ENCODE measurements around the gene PPP2R1B. TPM values are rescaled to one million over a fixed set of nuclear protein-coding genes. Genes with fewer than 3 reads are reported as not detected.

Gene PPP2R1B
- total and polyA plus RNA-seq, 2 of the 8 experiments (the other 6 are each of a cell fraction or from before 2014, with no cell fraction given) = 25.8 to 87.0 TPM

DNA sequence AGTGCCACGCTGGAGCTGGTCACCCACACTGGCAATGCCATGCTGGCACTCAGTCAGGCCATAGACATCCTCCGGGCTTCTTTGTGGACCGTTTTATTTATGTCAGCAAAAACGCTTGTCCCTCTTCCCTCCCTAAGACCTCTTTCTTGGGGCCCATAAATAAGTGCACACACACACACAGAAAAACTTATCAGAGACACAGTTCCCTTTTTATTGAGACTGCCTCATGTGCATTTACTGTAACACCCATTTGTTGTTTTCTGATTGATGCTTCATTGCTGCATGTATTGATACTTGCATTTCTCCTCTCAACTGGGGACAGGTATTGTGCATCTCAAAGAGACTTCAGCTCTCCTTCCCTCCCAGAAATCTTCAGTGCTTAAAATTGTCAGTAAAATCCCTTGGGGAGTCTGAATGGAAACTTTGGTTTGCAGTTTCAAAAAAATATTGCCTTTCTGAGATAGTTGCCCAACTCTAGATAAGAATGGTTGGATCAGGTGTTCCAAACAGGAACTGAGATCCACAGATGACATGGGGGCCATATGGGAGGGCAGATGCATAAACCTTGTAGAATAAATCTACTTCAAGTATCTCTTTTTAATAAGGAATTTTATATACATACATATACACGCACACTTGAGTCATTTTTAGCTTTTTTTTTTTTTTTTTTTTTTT lies 50.9 kb downstream of the PPP2R1B start (continued):
- no peak for TF ChIP-seq CBX5 (IDR thresholded peaks at IDR 0.05; ENCODE audit: low read depth, low read length)
- TF ChIP-seq MAFK (IDR thresholded peaks at IDR 0.05; ENCODE audit: low read depth, low read length) = no peak
- TF ChIP-seq RBBP5 (IDR thresholded peaks at IDR 0.05; ENCODE audit: borderline replicate concordance, low read depth, low read length) = no peak
- TF ChIP-seq TCF12 (IDR thresholded peaks at IDR 0.05; ENCODE audit: low read depth, low read length) = no peak
- TF ChIP-seq GABPA (IDR thresholded peaks at IDR 0.05; ENCODE audit: borderline replicate concordance, insufficient read depth, low read length) = no peak
- no peak for TF ChIP-seq SIN3A (conservative IDR thresholded peaks at IDR 0.05 in 1 of 2, IDR thresholded peaks at IDR 0.05 in 1 of 2; ENCODE audit: low read depth in 1 of 2, low read length in 2 of 2)

Data from H1 (cell line).